T follicular helper cell (primary cell): Measurements from ENCODE around the gene SLC35A5.

Experiments
- DNase-seq: peaks from one replicate; pipeline ENCODE4 v3.0.0-alpha.2; 2020; ENCODE audit warnings: low read depth

SLC35A5 gene

DNA sequence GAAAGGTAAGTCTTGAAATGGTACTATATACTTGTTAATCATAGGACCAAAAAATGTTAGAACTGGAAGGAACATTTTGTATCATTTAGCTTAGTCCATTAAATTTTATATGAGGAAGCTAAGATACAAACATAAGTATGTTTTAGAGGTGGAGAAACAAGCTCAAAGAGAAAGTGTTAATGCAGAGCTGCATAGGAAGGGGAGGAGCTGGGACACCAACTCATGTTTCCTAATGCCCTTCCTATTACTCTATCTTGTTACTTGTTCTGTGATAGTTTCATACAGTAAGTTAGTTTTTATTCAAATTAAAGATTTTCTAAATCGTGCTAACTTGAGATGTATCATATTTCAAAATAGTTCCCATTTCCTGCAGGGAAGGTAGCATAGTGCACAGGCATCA lies 7.4 kb downstream of the SLC35A5 start:
- no peak for DNase-seq

- no peak for DNase-seq
Observed at GRCh38 chr3:112572701-112573100, 10.9 kb downstream of the SLC35A5 start.

DNA sequence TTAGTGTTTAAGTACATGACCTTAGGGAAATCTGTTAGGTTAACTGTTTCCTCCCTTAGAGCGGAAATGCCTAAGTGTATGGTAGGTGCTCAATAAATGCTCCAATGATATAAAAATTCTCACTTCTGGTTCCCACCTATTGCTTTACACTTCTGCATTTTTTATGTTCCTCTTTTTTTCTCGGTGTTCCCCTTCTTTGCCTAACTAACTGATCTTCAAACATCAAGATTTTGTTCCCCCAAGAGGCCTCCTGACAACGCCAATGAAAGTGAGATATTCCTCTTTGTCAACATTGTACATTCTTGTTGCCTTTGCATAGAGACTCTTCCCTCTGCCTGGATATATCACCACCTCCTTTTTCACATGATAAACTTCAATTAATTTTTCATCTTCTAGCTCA lies 17.4 kb downstream of the SLC35A5 start:
- no peak for DNase-seq

- DNase-seq = no peak
Observed at GRCh38 chr3:112579697-112580096, 17.9 kb downstream of the SLC35A5 start.

DNA sequence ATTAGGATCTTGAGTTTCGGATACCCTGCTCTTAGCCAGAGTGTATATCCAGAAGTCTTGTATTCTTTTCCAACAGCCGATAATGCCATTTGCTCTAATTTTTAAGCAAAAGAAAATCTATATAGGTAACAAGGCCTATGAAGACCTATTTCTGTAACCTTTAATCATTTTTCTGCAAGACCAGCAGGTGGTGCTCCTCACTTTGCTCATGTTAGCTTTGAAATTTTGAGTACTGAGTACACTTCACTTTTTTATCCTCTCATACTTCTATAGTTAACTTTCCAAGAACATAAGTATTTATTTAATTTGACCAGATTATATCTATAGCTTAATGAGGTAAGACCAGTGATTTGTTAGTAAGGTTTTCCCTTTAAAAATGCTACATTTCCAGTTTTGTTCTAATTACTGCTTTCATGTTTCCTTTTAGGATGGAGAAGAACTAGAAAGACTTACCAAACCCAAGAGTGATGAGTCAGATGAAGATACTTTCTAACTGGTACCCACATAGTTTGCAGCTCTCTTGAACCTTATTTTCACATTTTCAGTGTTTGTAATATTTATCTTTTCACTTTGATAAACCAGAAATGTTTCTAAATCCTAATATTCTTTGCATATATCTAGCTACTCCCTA lies 20.5 kb downstream of the SLC35A5 start:
- peak; percentile 1 for DNase-seq

DNA sequence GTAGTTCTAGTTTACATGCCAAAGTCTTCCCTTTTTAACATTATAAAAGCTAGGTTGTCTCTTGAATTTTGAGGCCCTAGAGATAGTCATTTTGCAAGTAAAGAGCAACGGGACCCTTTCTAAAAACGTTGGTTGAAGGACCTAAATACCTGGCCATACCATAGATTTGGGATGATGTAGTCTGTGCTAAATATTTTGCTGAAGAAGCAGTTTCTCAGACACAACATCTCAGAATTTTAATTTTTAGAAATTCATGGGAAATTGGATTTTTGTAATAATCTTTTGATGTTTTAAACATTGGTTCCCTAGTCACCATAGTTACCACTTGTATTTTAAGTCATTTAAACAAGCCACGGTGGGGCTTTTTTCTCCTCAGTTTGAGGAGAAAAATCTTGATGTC lies 21.3 kb downstream of the SLC35A5 start:
- DNase-seq = no peak

DNA sequence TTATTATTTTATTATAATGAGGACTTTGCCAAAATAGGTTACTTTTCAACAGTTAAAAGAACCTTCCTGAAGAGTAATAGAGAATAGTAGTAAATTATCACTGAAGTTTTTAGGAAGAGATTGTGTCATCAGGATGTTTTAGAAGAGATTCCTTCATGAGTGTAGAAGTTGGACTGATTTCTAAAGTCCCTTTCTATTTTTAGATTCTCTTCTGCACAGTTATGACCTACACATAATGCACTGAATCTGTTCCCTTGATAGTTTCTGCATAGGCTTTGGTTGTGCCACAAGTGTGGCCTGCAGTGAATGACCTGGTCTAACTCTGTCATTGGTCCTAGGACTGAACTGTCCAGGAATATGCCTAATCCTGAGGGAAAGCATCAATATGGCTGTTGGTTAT lies 23.9 kb downstream of the SLC35A5 start:
- DNase-seq = no peak

- DNase-seq = no peak
Observed at GRCh38 chr3:112587336-112587735, 25.5 kb downstream of the SLC35A5 start.

GRCh38 chr3:112593258-112593657 lies 31.4 kb downstream of the SLC35A5 start:
- DNase-seq = no peak

DNA sequence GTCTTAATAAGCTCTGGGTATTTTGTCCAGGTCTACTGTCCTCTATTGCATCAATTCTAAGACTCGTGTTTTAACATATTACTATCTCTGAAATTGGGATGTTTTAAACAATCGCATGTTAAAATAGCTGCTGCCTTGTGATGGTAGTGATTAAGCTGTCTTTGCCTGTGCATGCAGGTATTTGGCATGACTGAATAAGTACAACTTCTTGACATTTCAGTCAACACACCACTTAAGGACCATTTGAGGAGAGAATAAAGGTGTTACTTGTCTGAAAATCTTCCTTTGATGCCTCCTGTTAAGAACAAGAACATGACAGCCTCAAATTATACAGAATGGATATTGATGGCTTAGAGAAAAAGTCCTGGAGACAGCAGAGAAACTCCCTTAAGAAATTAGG lies 33.0 kb downstream of the SLC35A5 start:
- DNase-seq = no peak

DNA sequence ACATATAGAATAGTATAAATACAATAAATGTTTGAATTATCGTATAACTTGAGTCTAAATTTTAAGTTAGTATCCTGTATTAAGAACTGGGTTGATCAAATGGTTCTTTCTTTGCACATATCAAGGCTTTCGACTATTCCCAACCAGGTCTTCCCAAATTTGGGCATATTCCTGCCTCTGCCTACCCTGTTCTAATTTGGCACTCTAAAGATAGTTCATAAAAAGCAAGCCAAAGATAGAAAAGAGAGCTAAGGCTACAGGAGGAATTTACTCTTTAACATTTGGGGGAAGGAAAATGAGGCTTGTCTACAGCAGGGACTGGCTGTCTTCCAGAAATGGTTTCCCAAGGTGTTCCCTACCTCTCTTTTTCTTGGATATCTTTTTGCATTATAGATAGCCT lies 36.1 kb downstream of the SLC35A5 start:
- no peak for DNase-seq

- DNase-seq = no peak
Observed at GRCh38 chr3:112598731-112599130, 36.9 kb downstream of the SLC35A5 start.

DNA sequence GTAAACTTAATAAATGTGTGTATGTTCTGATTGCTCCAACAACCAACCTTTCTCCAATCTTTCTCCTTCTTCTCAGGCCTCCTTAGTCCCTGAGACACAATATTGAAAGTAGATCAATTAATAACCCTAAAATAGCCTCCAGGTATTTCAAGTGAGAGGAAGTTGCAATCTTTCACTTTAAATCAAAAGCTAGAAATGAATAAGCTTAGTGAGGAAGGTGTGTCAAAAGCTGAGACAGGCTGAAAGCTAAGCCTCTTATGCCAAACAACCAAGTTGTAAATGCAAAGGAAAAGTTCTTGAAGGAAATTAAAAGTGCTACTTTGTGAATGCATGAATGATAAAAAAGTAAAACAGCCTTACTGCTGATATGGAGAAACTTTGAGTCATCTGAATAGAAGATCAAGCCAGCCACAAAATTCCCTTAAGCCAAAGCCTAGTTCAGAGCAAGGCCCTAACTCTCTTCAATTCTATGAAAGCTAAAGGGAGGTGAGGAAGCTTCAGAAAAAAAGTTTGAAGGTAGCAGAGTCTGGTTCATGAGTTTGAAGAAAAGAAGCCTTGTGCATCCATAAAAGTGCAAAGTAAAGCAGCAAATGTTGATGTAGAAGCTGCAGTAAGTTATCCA lies 40.5 kb downstream of the SLC35A5 start:
- DNase-seq = no peak

GRCh38 chr3:112604536-112604935 lies 42.7 kb downstream of the SLC35A5 start:
- no peak for DNase-seq

- DNase-seq = no peak
Observed at GRCh38 chr3:112605285-112605684, 43.4 kb downstream of the SLC35A5 start.

DNA sequence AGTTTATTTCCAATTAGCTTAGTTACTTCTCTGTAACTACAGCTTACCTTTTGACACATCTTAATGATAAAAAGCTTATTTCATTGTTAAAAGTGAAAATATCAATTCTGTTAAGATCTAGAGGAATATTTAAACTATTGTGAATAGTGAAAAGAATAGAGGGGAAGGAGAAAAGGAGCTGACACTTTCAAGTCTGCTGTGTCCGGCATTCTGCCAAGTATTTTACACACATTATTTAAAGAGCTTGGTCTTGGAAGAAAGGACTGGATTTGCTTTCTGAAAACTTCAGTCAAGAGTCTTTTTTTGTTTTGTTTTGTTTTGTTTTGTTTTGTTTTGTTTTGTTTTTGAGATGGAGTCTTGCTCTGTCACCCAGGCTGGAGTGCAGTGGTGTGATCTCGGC lies 44.3 kb downstream of the SLC35A5 start:
- DNase-seq = no peak

DNA sequence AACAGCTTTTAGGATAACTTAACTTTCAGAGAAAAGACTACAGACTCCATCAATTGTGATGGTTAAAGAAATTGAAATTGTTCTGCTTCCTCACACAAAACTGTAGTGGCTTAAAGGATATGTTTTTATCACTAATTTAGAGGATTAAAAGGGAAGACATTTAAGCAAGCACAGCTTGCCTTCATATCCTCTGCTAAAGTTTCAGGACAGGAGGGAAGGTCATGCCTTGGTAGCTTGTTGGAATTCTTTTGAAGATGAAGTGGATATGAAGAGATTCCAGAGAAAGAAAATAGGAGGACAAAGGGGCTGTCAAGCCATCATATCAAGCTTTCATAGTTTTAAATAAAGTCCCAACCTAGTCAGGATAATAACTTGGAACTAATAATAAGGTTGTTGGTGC lies 46.0 kb downstream of the SLC35A5 start:
- DNase-seq = no peak

- no peak for DNase-seq
Observed at GRCh38 chr3:112610121-112610520, 48.3 kb downstream of the SLC35A5 start.

DNA sequence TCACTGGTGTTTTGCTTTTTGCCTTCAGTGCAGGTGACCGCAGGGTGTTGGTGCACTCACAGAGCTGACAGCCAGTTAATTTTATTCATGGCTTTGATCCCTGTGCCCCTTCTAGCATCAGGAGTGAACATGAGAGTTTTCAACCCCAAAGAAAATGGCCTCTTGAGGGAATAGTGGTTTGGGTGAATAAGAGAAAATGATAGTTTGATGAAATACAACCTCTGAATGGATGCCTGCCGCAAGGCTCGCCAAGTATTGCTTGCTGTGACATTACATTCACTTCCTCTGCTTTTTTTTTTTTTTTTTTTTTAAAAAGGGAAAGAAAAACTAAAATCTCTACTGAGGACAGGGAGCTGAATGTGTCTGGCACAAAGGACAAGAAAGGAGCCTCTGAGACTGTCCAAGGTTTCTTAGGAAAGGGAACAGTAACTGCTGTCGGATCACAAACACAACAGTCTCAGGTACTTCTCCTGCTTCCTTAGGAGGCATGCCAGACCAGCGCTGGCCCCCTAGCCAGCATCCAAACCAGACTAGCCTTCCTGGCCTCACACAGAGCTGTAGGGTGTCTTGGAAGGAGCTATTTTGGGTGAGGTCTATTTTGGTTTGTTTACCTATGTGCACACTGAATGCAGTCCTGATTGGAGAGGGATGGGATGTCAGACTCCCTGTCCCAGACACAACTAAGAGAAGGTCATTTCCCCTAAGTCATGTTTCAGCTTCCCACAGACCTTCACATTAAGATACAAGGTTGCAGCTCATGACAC lies 50.1 kb downstream of the SLC35A5 start:
- DNase-seq = no peak

GRCh38 chr3:112615989-112616731 lies 54.3 kb downstream of the SLC35A5 start:
- no peak for DNase-seq

- no peak for DNase-seq
Observed at GRCh38 chr3:112617285-112617684, 55.4 kb downstream of the SLC35A5 start.

DNA sequence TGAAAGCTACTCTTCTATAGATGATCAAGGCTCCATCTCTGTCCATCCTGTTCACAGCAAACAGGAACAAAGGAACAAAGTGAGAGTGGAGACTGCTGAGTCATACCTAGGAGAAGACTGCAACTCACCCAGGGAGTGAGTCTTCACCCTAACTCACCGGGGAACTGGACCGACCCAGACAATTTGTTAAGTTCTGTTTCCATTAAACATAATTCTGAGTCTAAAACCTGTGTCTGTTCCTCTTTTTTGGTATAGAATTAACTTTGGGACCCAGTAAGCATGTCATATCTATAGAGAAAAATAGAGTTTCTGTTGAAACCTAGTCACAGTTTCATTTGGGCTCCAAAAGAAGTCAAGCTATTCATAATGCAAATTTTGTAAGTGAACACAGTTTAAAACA lies 57.5 kb downstream of the SLC35A5 start:
- no peak for DNase-seq

GRCh38 chr3:112623213-112623612 lies 61.4 kb downstream of the SLC35A5 start:
- DNase-seq = no peak
